Stimulated activated naive CD8-positive, alpha-beta T cell treated with anti-CD3 and anti-CD28 coated beads, Interleukin-15, Interleukin-2, amounts not matched to agents 100 U/mL and 50 U/mL, for 24 hours (primary cell): ENCODE data around the gene MTMR3.

Experiments
- ATAC-seq: fragments of 150-1000 bp; cut with Tn5 transposase; one replicate; pipeline ENCODE4 v1.10.0; 2021
- DNase-seq: peaks from one replicate; pipeline ENCODE4 v3.0.0; 2021

MTMR3 gene

DNA sequence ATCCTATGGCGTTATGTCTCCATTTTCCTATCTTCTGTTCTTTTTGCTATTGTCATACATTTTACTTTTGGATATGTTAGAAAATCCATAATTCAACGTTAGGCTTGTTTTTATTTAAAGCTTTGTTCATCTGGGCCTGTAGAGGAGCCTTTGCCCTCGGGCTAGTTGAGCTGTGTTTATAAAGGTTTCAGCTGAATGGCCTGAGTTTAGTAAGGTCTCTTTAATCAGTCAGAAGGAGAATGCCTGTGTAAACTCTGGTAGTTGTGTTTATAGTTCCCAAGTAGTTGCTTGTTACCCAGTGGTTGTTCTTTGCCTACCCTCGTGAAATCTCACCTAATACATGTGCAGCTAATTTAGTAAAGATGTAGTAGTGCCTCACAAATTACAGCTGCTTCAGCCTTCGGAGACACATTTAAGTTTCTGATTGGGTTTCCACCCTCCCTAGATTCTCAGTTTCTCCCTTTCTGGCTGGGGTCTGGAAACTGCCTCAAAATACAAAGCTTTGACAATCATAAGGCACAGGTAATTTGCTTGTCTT is 33.1 kb downstream of the MTMR3 start:
- DNase-seq (no peak), ATAC-seq (no peak)

GRCh38 chr22:29917052-29917902 is 34.3 kb downstream of the MTMR3 start:
- ATAC-seq (no peak), DNase-seq (no peak)

- ATAC-seq: no peak
- no peak for DNase-seq
Measured at GRCh38 chr22:29925402-29925801, 42.4 kb downstream of the MTMR3 start.

- DNase-seq: no peak
- no peak for ATAC-seq
Measured at GRCh38 chr22:29926057-29926456, 43.1 kb downstream of the MTMR3 start.

- no peak for ATAC-seq
- DNase-seq: no peak
Measured at GRCh38 chr22:29932136-29932535, 49.2 kb downstream of the MTMR3 start.

- DNase-seq (no peak), ATAC-seq (no peak)
Measured at GRCh38 chr22:29933619-29934018, 50.6 kb downstream of the MTMR3 start.

DNA sequence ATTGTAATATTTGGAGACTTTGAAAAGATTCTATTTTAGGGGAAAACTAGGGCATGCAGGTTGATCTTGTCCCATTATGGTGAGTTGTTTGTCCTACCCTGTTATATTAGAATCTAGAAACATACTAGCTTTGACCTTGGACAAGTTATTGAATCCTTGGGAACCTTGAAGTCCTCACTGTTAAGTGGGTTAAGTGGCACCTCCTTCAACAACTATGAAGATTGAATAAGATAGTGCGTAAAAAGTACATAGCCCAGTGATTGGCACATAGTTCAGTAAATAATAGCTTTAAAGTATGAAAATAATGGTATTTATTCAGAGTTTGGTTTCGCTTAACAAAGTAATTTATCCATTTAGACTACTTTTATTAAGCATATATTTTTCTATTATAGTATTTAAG is 51.6 kb downstream of the MTMR3 start:
- DNase-seq: no peak
- no peak for ATAC-seq

- DNase-seq (no peak), ATAC-seq (no peak)
Measured at GRCh38 chr22:29936186-29936585, 53.2 kb downstream of the MTMR3 start.

DNA sequence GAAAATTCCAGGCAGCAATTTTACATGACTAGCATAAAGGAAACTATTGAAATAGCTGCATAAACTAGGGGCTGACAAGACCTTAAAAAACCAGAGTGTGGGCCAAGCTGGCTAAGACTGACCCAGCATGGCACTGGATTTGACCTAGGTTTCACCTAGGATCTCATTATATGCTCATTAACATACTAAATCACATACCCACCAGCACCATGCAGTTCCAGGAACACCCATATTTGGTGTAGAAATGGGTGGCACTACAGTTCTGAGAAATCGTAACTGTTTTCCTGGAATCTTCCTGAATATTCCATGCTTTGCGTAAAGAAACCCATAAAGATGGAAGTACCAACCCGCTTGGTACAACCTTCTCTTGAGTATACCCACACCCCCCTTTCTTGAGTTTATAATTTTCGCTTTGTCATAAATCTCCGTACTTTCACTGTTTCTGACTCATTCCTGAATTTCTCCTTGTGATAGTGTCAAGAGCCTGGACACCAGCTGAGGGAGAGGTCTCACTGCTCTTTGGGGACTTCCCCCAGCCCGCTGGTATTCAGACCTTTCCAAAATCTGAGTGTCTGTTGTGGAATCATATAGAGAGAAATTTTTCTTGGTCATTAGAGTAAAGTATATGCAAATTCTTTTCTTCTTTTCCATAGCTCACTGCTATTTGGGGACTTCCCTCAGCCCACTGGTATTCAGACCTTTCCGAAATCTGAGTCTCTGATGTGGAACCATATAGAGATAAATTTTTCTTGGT is 55.1 kb downstream of the MTMR3 start:
- DNase-seq (peak; percentile 25), ATAC-seq (peak; percentile 95)

- DNase-seq: no peak
- no peak for ATAC-seq
Measured at GRCh38 chr22:29940526-29940925, 57.6 kb downstream of the MTMR3 start.

GRCh38 chr22:29944339-29944738 is 61.4 kb downstream of the MTMR3 start:
- no peak for DNase-seq
- ATAC-seq: no peak

DNA sequence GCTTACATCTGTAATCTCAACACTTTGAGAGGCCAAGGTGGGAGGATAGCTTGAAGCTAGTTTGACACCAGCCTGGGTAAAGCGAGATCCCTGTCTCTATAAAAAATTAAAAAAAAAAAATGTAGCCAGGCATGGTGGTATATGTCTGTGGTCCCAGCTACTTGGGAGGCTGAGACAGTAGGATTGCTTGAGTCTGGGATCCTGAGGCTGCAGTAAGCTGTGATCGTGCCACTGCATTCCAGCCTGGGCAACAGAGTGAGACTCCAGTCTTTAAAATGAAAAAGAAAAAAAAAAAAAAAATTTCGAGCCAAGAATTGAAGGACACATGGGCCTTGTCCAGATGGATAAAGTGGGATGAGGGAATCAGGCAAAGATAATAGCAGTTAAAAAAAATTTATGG is 62.5 kb downstream of the MTMR3 start:
- ATAC-seq (no peak), DNase-seq (no peak)

- ATAC-seq: no peak
- DNase-seq: no peak
Measured at GRCh38 chr22:29946220-29946619, 63.2 kb downstream of the MTMR3 start.

DNA sequence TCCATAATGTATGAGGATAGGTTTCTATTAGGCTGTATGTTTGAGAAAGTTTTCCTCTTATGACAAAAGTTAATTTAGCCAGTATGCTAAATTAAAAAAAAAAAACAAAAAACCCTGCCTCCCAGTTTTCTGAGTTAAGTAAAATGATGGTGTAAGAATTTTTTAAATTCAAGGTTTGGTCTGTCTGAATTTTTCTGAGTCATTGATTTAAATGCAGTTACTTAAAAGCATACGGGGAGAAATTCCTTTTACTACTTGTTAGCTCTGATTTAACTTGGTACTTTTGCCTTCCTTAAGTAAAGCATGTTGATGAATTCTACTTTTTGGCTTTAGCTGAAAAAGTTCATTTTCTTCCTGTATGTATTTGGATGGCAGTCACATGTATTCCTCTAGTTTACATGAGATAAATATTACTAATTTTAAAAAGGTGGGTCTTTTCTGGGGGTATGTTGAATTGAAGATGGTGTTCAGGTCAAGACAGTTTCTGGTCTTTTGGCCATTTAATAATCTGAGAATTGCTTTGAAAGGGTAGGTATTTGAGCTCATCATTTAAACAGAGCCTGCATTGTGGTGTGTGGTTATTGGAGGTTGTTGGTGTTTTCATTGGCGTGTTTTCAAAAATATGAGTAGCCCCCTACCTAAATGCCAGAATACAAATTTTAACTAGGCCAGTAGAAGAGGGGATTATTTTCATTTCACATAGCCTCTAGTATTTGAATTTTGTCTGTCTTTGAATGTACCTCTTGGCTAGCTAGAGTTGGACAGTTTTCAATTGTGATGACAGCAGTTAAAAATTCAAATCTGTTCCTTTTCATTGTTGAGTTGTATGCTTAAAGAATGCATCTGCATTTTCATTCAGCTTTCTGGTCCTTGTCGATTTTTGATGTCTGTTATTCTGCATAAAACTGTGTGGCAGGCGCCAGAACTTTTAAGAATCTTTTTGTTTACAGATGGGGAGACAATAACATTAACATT is 64.7 kb downstream of the MTMR3 start:
- no peak for ATAC-seq
- DNase-seq: no peak

- DNase-seq (no peak), ATAC-seq (no peak)
Measured at GRCh38 chr22:29948385-29948769, 65.4 kb downstream of the MTMR3 start.

DNA sequence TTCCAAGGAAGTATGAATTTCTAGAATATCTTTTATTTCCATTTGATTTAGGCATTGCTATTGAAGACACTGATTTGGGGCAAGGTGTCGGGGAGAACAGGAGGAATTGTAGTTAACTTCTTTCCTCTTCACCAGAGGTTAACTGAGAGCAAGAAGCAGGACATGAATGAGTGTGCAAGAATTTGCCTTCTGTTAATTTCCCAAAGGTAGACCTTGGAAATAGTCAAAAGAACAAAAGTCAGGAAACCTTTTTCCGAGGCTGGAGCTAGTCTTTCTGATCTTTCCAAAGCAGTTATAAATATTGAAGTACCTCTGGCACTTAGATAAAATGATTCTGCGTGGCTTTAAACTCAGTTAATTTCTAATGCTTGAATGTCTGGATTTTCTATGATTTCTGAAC is 66.9 kb downstream of the MTMR3 start:
- ATAC-seq (no peak), DNase-seq (no peak)

- ATAC-seq (no peak), DNase-seq (no peak)
Measured at GRCh38 chr22:29951791-29952413, 68.9 kb downstream of the MTMR3 start.

DNA sequence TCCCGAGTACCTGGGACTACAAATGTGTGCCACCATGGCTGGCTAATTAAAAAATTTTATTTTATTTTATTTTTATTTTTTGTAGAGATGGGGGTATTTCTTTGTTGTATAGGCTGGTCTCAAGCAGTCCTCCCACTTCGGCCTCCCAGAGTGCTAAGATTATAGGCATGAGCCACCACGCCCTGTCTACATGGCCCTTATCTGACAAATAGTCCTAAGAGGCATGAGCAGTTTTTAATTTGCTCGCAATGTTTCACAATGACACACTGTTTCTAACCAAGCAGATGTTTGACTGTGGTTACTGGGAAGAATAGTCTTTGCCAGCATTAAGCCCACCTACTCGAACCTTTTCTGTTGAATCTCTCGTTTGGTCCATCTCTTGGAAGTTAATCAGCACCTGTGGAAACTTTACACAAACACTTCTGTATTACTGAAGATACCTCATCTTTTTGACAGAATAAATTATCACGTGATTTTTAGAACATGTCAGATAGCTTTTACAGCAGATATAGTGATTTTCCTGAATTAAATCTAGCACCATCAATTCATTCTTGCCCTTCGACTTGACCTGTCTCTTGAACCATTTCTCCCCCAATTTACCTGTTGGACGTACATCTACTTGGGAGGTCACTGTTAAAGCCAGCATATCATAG is 71.4 kb downstream of the MTMR3 start:
- ATAC-seq: no peak
- no peak for DNase-seq

GRCh38 chr22:29956680-29957079 is 73.7 kb downstream of the MTMR3 start:
- no peak for ATAC-seq
- DNase-seq: no peak

DNA sequence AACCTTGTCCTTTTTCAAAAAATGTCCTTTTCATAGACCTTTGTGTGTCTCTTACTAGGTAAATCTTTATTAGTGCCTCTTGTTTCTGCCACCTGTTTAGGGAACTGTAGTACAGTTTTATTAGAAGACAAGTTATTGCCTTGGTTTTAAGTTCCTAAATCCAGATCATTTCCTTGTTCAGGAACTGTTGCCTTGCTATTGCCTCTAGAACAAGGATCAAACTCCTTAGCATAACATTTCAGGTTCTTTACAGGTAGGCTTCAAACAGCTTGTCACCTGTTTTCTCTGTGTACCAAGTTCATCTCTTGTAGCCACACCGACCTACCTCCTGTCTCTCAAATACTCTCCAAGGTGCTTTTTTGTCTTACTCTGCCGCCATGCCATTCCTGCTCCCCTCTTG is 75.2 kb downstream of the MTMR3 start:
- no peak for ATAC-seq
- no peak for DNase-seq

GRCh38 chr22:29964776-29965175 is 81.8 kb downstream of the MTMR3 start:
- DNase-seq (no peak), ATAC-seq (no peak)
